Mucosa of gallbladder (tissue), 1 donor: ENCODE data around the gene ERICH4. TPM values are rescaled to one million over a fixed set of nuclear protein-coding genes. Genes with fewer than 3 reads are reported as not detected.
A peak's percentile ranks its signal among the peaks of the same experiment; 100 is the strongest.

Source experiments
- DNase-seq: peaks from one replicate; pipeline ENCODE4 v3.0.0-alpha.2; 2020; ENCODE audit warnings: low spot score
- total RNA-seq: library from RNA; stranded (reverse); gene quantifications from one replicate; pipeline ENCODE4 v1.2.1, GENCODE V29; 2021
- donor health status: DM: no; HTN: no; CAD: no.

The ERICH4 gene
- total RNA-seq, 1 donor from 2014 or later = not detected

- DNase-seq = no peak
Observed at GRCh38 chr19:41414461-41414860, 28.5 kb upstream of the ERICH4 start.

GRCh38 chr19:41415154-41415571 lies 27.8 kb upstream of the ERICH4 start:
- no peak for DNase-seq

GRCh38 chr19:41416194-41416674 lies 26.7 kb upstream of the ERICH4 start:
- no peak for DNase-seq

GRCh38 chr19:41420101-41420880 lies 22.7 kb upstream of the ERICH4 start:
- no peak for DNase-seq

GRCh38 chr19:41421314-41421713 lies 21.6 kb upstream of the ERICH4 start:
- DNase-seq = no peak

GRCh38 chr19:41421973-41422372 lies 21.0 kb upstream of the ERICH4 start:
- DNase-seq = no peak

GRCh38 chr19:41422456-41422855 lies 20.5 kb upstream of the ERICH4 start:
- DNase-seq = no peak

- no peak for DNase-seq
Observed at GRCh38 chr19:41422955-41423354, 20.0 kb upstream of the ERICH4 start.

GRCh38 chr19:41424335-41425173 lies 18.4 kb upstream of the ERICH4 start:
- DNase-seq = no peak

- no peak for DNase-seq
Observed at GRCh38 chr19:41425174-41426115, 17.5 kb upstream of the ERICH4 start.

GRCh38 chr19:41426116-41426841 lies 16.7 kb upstream of the ERICH4 start:
- no peak for DNase-seq

GRCh38 chr19:41426952-41427646 lies 15.9 kb upstream of the ERICH4 start, which contains the start of gene B3GNT8:
Gene B3GNT8 (minus strand): TSS chr19:41427374. CDS start chr19:41426778, 596 bp downstream.
- peak; percentile 65 for DNase-seq

- no peak for DNase-seq
Observed at GRCh38 chr19:41427647-41428480, 15.1 kb upstream of the ERICH4 start.

GRCh38 chr19:41428481-41428859 lies 14.5 kb upstream of the ERICH4 start:
- DNase-seq = no peak

GRCh38 chr19:41430922-41431321 lies 12.0 kb upstream of the ERICH4 start:
- no peak for DNase-seq

- DNase-seq = no peak
Observed at GRCh38 chr19:41431426-41432386, 11.2 kb upstream of the ERICH4 start.

- no peak for DNase-seq
Observed at GRCh38 chr19:41433171-41433570, 9.8 kb upstream of the ERICH4 start.

GRCh38 chr19:41434450-41434849 lies 8.5 kb upstream of the ERICH4 start:
- DNase-seq = no peak
